ENCODE data around the gene C2CD3. TPM values are rescaled to one million over a fixed set of nuclear protein-coding genes. Genes with fewer than 3 reads are reported as not detected.
"Not testable (repeated sequence)": the region's sequence is repeated elsewhere in the genome, so short reads cannot be mapped to it uniquely, and the experiment has no call there.

Gene C2CD3
- total RNA-seq, 1 donor from 2014 or later: 9.6 TPM

GRCh38 chr11:74135127-74135840 is 35.5 kb downstream of the C2CD3 start:
- DNase-seq (ENCODE audit: missing footprints) (no peak), ATAC-seq (no peak)
- intact Hi-C loops (cut with DNase I): no loop called here

GRCh38 chr11:74134661-74135060 is 36.1 kb downstream of the C2CD3 start:
- ATAC-seq (no peak), DNase-seq (ENCODE audit: missing footprints) (no peak)
- intact Hi-C loops (cut with DNase I): no loop called here

- DNase-seq (ENCODE audit: missing footprints) (no peak), ATAC-seq (no peak)
- intact Hi-C loops (cut with DNase I): no loop called here
Observed at GRCh38 chr11:74133436-74133835, 37.4 kb downstream of the C2CD3 start.

- intact Hi-C loops (cut with DNase I): no loop called here
- DNase-seq (ENCODE audit: missing footprints) (no peak), ATAC-seq (no peak)
Observed at GRCh38 chr11:74132833-74133232, 38.0 kb downstream of the C2CD3 start.

- ATAC-seq; DNase-seq (ENCODE audit: missing footprints); intact Hi-C loops (cut with DNase I): not testable (repeated sequence)
Observed at GRCh38 chr11:74129121-74129520, 41.7 kb downstream of the C2CD3 start.

GRCh38 chr11:74123008-74123448 is 47.8 kb downstream of the C2CD3 start:
- no peak for DNase-seq (ENCODE audit: missing footprints)
- ATAC-seq: no peak
- intact Hi-C loops (cut with DNase I): no loop called here

GRCh38 chr11:74121804-74122203 is 49.0 kb downstream of the C2CD3 start:
- intact Hi-C loops (cut with DNase I): no loop called here
- DNase-seq (ENCODE audit: missing footprints) (no peak), ATAC-seq (peak; percentile 31)

- intact Hi-C loops (cut with DNase I); ATAC-seq; DNase-seq (ENCODE audit: missing footprints): not testable (repeated sequence)
Observed at GRCh38 chr11:74120260-74121035, 50.4 kb downstream of the C2CD3 start.

GRCh38 chr11:74116719-74117118 is 54.1 kb downstream of the C2CD3 start:
- intact Hi-C loops (cut with DNase I): no loop called here
- DNase-seq (ENCODE audit: missing footprints): no peak
- ATAC-seq: no peak

- ATAC-seq (no peak), DNase-seq (ENCODE audit: missing footprints) (no peak)
- intact Hi-C loops (cut with DNase I): no loop called here
Observed at GRCh38 chr11:74112877-74113276, 57.9 kb downstream of the C2CD3 start.

- no peak for DNase-seq (ENCODE audit: missing footprints)
- no peak for ATAC-seq
- intact Hi-C loops (cut with DNase I): no loop called here
Observed at GRCh38 chr11:74106124-74106523, 64.7 kb downstream of the C2CD3 start.

GRCh38 chr11:74102321-74102720 is 68.5 kb downstream of the C2CD3 start:
- DNase-seq (ENCODE audit: missing footprints): no peak
- no peak for ATAC-seq
- intact Hi-C loops (cut with DNase I): no loop called here

- intact Hi-C loops (cut with DNase I): no loop called here
- DNase-seq (ENCODE audit: missing footprints) (no peak), ATAC-seq (no peak)
Observed at GRCh38 chr11:74100735-74101134, 70.1 kb downstream of the C2CD3 start.

GRCh38 chr11:74100231-74100630 is 70.6 kb downstream of the C2CD3 start:
- DNase-seq (ENCODE audit: missing footprints) (no peak), ATAC-seq (no peak)
- intact Hi-C loops (cut with DNase I): no loop called here

- ATAC-seq (no peak), DNase-seq (ENCODE audit: missing footprints) (no peak)
- intact Hi-C loops (cut with DNase I): no loop called here
Observed at GRCh38 chr11:74097686-74098237, 73.0 kb downstream of the C2CD3 start.

GRCh38 chr11:74094393-74094792 is 76.4 kb downstream of the C2CD3 start:
- intact Hi-C loops (cut with DNase I): loop anchor here (5.0 kb wide), 1 partner anchor 132 kb away; no protein-coding TSS in a partner anchor
- ATAC-seq (no peak), DNase-seq (ENCODE audit: missing footprints) (no peak)

GRCh38 chr11:74092425-74092824 is 78.4 kb downstream of the C2CD3 start:
- no peak for DNase-seq (ENCODE audit: missing footprints)
- ATAC-seq: no peak
- intact Hi-C loops (cut with DNase I): loop anchor here (5.0 kb wide), 1 partner anchor 130 kb away; no protein-coding TSS in a partner anchor

- ATAC-seq: no peak
- intact Hi-C loops (cut with DNase I): loop anchor here (5.0 kb wide), 1 partner anchor 129 kb away; no protein-coding TSS in a partner anchor
Observed at GRCh38 chr11:74091549-74091948, 79.3 kb downstream of the C2CD3 start.

GRCh38 chr11:74090701-74091100 is 80.1 kb downstream of the C2CD3 start:
- ATAC-seq (no peak), DNase-seq (ENCODE audit: missing footprints) (no peak)
- intact Hi-C loops (cut with DNase I): loop anchor here (5.0 kb wide), 1 partner anchor 128 kb away; no protein-coding TSS in a partner anchor

More at GRCh38 chr11:74091549-74091948, 79.3 kb downstream of the C2CD3 start:
- DNase-seq (ENCODE audit: missing footprints): no peak
